ENCODE measurements around the gene TMEM72. TPM values are rescaled to one million over a fixed set of nuclear protein-coding genes. Genes with fewer than 3 reads are reported as not detected.
A peak's percentile ranks its signal among the peaks of the same experiment; 100 is the strongest.

The TMEM72 gene
- total and polyA plus RNA-seq, 2 of the 13 experiments (the other 11 are each of a cell fraction or from before 2014, with no cell fraction given): 0.04 TPM; not detected in 1

DNA sequence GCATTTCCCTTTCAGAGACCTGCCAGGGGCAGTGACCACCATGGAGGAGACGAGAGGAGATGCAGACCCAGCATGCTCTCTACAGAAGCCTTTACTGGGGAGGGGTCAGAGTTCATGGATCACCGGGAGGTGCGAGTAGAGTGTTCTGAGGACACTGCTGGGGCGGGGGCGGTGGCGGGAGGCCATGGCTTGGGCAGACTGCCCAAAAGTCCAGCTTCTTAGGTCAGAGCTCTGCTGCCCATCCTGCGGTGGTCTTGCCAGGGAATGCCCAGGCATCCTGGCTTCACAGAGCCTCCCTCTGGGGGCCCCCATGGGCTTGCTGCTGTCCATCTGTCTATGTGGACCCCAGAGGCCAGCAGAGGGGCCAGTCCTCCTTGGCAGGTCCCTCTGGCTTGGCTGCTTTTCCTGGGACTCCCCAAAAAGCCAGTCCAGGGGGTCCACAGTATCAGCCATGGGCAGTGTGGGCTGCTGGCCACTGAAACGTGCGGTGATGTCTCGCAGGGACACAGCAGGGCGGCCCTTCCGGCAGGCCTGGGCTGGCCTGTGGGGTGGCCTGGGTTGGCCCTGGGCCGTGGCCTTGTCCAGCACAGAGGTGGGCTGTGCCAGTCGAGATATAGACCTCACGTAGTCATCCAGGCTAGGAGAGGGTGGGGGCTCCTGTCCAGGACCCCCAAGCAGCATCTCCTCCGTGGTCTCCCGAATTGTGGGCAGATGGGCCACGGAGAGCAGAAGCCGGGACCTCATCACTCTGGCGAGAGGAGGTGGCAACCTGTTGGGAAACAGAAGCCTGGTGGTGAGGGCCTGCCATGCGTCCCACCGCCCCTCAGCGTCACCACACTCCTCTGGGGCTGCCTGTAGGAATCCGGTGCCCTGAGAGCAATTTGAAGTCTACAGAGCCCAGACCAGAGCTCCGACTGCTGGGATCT lies 66.4 kb downstream of the TMEM72 start (continued):
- TF ChIP-seq GZF1 (CRISPR knock-in tag; IDR thresholded peaks at IDR 0.05) (no peak), ARNTL (CRISPR knock-in tag; IDR thresholded peaks at IDR 0.05) (no peak), SRSF9 (IDR thresholded peaks at IDR 0.05; ENCODE audit: borderline replicate concordance, insufficient read depth, low read depth, low read length, poor library complexity, severe bottlenecking) (no peak), MBNL3 (CRISPR knock-in tag; conservative IDR thresholded peaks at IDR 0.05) (no peak), MIXL1 (CRISPR knock-in tag; IDR thresholded peaks at IDR 0.05) (0 out of 2 replicates have a peak, but pooled peaks have one; percentile 5), GATAD1 (CRISPR knock-in tag; IDR thresholded peaks at IDR 0.05) (peak; percentile 30; the same call in 1 of the 2 replicates), AGO1 (IDR thresholded peaks at IDR 0.05; ENCODE audit: low read depth, low read length, poor library complexity, severe bottlenecking) (peak; percentile 99), CHCHD3 (CRISPR knock-in tag; IDR thresholded peaks at IDR 0.05) (peak; percentile 93), ZNF562 (CRISPR knock-in tag; IDR thresholded peaks at IDR 0.05; ENCODE audit: borderline replicate concordance) (no peak), ZFP41 (CRISPR knock-in tag; IDR thresholded peaks at IDR 0.05; ENCODE audit: borderline replicate concordance) (0 out of 2 replicates have a peak, but pooled peaks have one; percentile 23), KDM3A (CRISPR knock-in tag; IDR thresholded peaks at IDR 0.05; ENCODE audit: low read depth) (no peak), PAWR (CRISPR knock-in tag; IDR thresholded peaks at IDR 0.05; ENCODE audit: borderline replicate concordance) (no peak)
- TF ChIP-seq, protein P1, sequence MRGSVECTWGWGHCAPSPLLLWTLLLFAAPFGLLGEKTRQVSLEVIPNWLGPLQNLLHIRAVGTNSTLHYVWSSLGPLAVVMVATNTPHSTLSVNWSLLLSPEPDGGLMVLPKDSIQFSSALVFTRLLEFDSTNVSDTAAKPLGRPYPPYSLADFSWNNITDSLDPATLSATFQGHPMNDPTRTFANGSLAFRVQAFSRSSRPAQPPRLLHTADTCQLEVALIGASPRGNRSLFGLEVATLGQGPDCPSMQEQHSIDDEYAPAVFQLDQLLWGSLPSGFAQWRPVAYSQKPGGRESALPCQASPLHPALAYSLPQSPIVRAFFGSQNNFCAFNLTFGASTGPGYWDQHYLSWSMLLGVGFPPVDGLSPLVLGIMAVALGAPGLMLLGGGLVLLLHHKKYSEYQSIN (CRISPR knock-in tag; IDR thresholded peaks at IDR 0.05; ENCODE audit: borderline replicate concordance): no peak
- TF ChIP-seq, protein P2, sequence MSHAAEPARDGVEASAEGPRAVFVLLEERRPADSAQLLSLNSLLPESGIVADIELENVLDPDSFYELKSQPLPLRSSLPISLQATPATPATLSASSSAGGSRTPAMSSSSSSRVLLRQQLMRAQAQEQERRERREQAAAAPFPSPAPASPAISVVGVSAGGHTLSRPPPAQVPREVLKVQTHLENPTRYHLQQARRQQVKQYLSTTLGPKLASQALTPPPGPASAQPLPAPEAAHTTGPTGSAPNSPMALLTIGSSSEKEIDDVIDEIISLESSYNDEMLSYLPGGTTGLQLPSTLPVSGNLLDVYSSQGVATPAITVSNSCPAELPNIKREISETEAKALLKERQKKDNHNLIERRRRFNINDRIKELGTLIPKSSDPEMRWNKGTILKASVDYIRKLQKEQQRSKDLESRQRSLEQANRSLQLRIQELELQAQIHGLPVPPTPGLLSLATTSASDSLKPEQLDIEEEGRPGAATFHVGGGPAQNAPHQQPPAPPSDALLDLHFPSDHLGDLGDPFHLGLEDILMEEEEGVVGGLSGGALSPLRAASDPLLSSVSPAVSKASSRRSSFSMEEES (CRISPR knock-in tag; IDR thresholded peaks at IDR 0.05): 0 out of 2 replicates have a peak, but pooled peaks have one; percentile 35
- TF ChIP-seq, protein P3, sequence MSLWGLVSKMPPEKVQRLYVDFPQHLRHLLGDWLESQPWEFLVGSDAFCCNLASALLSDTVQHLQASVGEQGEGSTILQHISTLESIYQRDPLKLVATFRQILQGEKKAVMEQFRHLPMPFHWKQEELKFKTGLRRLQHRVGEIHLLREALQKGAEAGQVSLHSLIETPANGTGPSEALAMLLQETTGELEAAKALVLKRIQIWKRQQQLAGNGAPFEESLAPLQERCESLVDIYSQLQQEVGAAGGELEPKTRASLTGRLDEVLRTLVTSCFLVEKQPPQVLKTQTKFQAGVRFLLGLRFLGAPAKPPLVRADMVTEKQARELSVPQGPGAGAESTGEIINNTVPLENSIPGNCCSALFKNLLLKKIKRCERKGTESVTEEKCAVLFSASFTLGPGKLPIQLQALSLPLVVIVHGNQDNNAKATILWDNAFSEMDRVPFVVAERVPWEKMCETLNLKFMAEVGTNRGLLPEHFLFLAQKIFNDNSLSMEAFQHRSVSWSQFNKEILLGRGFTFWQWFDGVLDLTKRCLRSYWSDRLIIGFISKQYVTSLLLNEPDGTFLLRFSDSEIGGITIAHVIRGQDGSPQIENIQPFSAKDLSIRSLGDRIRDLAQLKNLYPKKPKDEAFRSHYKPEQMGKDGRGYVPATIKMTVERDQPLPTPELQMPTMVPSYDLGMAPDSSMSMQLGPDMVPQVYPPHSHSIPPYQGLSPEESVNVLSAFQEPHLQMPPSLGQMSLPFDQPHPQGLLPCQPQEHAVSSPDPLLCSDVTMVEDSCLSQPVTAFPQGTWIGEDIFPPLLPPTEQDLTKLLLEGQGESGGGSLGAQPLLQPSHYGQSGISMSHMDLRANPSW (CRISPR knock-in tag; IDR thresholded peaks at IDR 0.05; ENCODE audit: borderline replicate concordance): no peak; the same call in 1 of the 2 replicates
- TF ChIP-seq, protein P4, sequence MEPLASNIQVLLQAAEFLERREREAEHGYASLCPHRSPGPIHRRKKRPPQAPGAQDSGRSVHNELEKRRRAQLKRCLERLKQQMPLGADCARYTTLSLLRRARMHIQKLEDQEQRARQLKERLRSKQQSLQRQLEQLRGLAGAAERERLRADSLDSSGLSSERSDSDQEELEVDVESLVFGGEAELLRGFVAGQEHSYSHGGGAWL (CRISPR knock-in tag; IDR thresholded peaks at IDR 0.05): peak; percentile 72
- TF ChIP-seq, protein P5, sequence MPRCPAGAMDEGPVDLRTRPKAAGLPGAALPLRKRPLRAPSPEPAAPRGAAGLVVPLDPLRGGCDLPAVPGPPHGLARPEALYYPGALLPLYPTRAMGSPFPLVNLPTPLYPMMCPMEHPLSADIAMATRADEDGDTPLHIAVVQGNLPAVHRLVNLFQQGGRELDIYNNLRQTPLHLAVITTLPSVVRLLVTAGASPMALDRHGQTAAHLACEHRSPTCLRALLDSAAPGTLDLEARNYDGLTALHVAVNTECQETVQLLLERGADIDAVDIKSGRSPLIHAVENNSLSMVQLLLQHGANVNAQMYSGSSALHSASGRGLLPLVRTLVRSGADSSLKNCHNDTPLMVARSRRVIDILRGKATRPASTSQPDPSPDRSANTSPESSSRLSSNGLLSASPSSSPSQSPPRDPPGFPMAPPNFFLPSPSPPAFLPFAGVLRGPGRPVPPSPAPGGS (CRISPR knock-in tag; IDR thresholded peaks at IDR 0.05): no peak
- TF ChIP-seq, protein P6, sequence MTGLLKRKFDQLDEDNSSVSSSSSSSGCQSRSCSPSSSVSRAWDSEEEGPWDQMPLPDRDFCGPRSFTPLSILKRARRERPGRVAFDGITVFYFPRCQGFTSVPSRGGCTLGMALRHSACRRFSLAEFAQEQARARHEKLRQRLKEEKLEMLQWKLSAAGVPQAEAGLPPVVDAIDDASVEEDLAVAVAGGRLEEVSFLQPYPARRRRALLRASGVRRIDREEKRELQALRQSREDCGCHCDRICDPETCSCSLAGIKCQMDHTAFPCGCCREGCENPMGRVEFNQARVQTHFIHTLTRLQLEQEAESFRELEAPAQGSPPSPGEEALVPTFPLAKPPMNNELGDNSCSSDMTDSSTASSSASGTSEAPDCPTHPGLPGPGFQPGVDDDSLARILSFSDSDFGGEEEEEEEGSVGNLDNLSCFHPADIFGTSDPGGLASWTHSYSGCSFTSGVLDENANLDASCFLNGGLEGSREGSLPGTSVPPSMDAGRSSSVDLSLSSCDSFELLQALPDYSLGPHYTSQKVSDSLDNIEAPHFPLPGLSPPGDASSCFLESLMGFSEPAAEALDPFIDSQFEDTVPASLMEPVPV (CRISPR knock-in tag; IDR thresholded peaks at IDR 0.05): peak; percentile 28; the same call in 1 of the 2 replicates
